AG20443 (cell line): ENCODE results near the gene PUM1.

Source experiments
- DNase-seq: peaks from one replicate; pipeline ENCODE4 v3.0.0; 2012; ENCODE audit warnings: low spot score, mixed read lengths

The PUM1 gene

DNA sequence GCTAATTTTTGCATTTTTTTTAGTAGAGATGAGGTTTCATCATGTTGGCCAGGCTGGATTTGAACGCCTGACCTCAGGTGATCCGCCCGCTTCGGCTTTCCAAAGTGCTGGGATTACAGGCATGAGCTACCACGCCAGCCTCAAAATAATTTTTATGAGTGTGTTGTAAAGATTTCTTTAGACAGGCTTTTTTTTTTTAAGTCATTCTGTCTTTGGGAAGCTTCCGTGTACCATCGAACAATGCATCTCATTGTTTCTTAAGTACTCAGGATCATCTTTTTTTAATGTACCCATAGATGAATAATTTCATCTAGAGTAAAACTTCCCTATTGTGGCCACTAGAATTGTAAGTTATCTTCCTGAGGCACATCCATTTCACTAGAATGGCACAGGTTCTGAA lies 137.3 kb downstream of the PUM1 start:
- no peak for DNase-seq

DNA sequence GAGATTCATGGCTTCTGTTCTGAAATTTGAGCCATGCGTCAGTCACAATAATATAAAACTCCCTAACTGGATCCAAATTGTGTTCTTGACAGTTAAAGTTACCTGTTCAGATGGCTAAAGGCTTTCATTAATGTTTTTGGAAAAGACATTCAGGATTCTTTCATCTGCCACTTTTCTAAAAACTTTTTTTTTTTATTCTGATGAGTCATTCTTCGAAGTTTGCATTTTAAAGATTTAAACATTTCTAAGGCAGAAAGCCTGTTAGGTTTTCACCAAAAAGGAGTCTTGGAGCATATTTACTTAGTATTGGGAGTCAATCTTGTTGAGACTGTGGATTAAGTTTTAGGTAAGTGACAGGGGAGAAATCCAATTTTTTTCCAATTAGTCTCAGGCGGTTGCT lies 138.1 kb downstream of the PUM1 start:
- DNase-seq: no peak

DNA sequence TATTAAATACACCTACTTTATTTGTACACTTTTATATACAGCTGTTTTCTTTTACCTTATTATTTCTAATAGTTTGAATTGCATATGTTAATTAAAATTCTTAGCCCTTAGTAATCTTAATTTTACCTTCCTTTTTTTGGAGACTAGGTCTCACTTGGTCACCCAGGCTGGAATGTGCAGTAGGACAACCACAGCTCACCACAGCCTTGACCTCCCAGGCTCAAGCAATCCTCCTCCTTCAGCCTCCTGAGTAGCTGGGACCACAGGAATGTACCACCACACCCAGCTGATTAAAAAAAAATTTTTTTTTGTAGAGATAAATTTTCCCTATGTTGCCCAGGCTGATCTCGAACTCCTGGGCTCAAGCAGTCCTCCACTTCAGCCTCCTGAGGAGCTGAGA lies 141.9 kb downstream of the PUM1 start:
- no peak for DNase-seq

DNA sequence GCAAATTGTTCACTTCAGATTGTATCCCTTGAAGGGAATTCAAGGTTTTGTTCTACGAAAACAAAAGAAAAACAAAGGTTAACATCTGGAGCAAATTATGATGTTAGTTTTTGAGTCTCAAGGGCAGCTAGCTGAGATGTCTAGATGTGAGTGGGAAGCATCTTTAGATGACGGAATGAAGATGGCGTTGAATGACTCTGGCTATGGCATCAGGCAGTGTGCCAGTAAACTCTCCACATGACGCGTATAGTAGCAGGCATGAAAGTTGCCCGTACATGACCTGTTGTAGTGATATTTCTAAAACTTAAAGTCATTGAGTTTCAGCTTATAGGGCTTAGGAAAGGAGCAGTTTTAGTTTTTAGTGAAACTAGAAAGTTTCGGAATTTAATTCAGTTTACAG lies 144.7 kb downstream of the PUM1 start:
- no peak for DNase-seq

DNA sequence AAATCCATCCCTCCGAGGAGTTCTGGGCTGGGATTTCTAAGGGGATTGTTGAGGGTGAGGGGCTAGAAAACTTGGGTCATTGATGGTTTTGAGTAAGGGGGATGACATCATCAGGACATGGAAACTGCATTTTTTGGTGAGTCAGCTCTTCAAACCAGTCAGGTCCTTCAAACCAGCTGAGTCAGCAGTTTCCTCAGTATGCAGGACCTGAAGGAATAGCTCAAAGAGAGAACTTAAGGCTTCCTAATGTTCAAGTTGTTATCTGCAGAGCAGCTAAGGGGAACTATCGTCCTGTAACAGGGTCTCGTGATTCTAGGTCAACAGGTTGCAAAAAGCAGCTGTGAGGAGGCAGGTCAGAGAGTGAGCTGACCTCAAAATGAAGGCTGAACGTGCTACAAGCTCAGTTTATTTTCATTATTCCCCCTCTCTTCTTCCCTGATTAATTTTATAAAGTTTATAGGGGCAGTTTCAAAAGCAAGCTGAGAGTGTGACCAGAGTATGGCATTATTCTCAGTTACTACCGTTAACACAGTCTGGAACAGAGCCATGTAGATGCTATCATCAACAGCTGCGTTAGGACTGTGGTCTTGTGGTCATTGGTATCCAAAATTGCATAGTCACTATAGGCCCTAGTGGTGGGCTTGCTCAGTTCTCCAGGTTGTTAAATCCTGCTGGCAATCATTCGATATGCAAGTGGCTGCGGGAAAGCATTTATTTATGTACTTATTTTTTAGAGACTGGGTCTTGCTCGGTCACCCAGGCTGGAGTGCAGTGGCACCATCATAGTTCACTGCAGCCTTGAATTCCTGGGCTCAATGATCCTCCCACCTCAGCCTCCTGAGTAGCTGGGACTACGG lies 146.3 kb downstream of the PUM1 start:
- DNase-seq: no peak

DNA sequence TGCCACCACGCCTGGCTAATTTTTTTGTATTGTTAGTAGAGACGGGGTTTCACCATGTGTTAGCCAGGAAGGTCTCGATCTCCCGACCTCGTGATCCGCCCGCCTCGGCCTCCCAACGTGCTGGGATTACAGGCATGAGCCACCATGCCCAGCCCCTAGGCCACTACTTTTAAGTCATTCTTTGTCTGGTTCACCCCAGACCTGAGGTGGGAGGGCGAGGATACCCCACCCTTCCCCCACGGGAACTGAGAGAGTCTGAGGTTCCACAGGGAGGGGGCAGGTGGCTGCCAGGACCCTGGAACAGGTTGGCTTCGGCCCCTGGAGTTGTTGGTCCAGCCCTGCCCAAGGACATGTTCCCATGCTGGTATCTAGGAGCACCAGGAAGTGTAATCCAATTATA lies 149.2 kb downstream of the PUM1 start:
- no peak for DNase-seq

DNA sequence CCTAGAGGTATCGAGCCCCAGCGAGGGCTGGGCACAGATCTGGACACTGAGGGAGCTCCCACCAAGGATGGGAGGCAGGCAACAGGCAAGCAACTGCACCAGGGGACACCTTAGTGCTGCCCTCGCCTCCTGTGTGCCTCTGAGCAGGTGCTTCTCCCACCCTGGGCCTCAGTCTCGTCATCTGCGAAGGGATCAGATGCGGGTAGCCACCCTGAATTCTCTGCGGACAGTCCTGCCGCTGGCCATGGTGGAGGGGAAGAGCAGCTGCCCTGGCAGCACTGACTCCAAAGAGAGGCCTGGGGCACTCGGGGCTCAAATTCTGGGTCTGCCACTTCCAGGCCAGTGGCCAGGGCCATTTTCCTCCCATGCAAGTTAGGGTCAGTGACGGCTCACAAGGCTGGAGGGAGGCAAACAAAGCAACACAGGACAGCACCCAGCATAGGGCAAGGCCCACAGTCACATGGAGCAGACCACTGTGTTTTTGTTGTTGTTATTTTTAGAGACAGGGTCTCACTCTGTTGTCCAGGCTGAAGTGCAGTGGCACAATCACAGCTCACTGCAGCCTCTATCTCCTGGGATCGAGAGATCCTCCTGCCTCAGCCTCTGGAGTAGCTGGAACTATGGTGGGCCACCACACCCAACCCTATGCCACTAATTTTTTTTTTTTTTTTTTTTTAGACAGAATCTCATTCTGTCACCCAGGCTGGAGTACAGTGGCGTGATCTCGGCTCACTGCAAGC lies 149.9 kb downstream of the PUM1 start:
- DNase-seq: no peak

DNA sequence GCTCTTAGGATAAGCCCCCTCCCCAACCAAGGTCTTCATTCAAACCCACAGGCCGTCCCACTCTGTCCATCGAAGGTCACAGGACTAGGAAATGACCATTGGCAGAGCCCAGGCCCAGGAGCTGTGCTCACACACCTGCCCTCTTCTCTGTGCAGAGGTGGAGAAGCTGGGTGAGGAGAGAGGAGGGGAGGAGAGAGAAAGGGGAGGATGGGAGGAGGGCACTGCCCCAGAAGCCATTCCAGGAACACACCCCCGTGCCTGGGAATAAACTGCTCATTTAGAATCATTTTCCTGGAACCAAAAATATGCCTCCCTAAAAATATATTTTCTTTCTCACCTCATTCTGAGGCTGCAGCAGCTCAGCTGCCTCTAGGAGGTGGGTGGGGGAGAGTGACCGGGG lies 150.6 kb downstream of the PUM1 start:
- DNase-seq: no peak

DNA sequence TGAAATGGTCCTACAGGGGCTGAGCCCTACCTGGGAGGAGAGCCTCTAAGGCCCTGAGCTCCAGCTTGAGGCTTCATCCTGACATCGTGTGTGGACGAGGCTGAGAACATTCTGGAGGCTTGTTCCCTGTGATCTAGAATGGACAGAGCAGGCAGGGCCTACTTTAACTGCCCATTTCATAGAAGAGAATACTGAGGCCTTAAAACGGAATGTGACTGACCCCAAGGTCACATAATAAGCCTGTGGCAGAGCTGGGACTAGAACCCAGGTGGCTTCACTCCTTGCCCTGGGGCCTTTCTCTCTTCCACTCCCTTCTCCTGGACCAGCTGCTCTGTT lies 151.0 kb downstream of the PUM1 start:
- no peak for DNase-seq

DNA sequence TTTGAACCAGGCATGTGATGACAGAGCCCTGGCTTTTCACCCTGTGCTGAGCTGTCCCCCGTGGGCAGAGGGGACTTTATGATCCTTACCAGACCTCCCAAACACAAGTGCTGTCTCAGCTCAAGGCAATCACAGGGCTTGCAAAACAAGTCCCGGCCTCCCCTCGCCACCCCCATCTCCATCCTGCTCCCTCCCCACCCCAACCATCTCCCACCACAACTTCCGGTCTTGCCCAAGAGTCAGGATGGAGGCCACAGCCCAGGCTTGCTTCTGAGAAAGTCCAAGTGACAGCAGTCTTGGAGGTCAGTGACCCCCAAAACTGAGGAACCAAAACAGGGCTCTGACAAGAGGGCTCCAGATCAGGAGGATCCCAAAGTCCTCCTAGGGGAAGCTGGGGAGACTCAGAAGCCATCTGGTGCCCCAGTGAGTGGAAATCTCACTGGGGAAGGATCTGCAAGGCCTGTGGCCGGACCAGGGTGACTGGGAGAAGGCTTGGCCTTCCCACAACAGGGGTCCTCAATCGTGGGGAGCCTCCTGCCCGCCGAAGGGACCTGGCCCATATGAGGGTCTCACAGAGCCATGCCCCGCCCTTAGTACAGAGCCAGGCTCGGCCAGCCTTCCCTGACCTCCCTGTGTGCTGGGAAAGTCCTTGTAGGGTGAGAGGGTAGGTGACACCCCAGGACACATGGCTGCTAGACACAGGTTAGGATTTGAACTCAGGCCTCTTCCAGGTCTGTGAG lies 152.4 kb downstream of the PUM1 start:
- peak; percentile 60 for DNase-seq

DNA sequence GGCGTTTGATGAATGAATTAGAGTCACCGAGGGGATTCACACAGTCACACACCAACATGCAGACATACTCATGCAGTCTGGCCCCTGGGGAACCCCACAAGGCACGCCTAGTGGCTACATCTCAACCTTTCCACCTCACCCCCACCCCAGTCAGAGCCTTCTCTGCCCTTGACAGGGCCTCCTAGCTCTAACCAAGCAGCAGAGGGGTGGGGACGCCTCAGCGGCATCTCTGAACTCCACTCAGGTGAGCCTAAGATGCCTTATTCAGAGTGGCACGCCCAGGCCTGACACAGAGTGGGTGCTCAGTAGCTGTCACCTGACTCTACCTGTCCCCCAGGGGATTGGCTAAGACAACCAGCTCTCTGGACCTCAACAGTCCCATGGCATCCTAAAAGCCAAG lies 153.3 kb downstream of the PUM1 start:
- no peak for DNase-seq

DNA sequence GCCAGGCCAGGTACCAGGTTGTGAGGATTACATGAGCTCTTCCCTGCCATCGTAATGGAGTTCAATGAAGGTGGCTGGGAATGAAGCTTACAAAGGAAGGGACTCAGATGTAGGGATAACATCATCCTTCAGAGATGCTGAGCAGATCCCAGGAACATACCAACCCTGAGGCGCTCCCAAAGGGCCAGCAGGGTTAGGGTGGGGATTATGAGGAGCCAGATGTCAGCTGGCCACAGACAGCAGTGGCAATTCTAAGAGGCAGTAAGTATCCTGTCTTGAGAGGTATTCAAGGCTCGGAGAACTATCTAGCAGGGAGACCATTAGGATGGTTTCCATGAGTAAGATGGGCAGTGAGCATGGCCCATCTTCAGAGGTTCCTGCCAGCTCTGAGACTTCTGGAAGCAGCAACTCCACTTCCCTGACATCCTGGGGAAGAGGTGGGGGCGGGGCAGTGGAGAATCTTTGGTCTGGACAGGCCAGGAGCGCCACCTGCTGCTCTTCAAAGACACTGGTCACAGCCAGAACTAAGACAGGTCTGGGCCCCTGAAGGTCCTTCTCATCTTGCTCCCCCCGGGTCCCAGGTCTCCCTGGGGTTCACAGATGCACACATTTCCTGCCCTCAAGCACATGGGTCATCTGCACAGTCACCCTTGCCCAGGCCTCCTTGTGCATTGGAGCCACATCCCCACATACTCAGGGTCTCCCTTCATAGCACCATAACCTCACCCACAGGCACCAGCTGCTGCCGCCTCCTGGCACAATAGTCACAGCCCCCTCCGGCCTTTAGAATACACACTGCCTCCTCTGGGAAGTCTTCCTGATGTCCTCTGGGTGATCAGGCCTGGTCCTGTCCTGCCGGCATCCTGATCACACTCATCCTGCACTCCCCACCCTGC lies 154.2 kb downstream of the PUM1 start:
- peak; percentile 89 for DNase-seq

DNA sequence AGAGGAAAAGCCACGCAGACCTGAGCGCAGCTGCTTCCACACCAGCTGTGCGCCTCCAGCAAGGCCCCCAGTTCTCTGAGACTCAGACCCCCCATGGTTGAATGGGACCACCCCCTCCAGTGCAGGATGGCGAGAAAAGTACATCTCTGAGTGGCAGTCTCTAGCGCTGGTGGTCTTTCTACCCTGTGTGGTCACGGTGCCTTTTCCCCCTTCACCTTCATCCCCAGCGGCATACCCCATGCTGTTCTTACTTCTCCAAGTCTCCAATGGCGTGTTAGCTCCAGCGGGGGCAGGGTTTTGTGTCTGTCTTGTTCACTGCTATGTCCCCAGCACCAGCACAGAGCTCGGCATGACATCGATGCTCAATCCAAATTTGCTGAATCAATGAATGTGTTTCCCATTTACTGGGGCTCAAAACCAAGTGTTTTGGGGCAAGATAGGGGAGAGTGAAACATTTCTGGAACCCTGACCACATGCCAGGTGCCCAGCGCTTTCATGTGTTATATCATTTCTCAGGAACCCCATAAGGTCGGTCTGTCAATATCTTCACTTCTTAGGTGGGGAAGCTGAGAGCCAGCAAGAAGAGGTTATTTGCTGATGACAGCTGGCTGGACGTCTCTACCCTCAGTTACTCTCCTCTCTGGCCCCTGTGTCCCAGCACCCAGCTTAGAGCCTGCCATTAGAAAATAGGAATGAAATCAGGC lies 156.0 kb downstream of the PUM1 start:
- no peak for DNase-seq

DNA sequence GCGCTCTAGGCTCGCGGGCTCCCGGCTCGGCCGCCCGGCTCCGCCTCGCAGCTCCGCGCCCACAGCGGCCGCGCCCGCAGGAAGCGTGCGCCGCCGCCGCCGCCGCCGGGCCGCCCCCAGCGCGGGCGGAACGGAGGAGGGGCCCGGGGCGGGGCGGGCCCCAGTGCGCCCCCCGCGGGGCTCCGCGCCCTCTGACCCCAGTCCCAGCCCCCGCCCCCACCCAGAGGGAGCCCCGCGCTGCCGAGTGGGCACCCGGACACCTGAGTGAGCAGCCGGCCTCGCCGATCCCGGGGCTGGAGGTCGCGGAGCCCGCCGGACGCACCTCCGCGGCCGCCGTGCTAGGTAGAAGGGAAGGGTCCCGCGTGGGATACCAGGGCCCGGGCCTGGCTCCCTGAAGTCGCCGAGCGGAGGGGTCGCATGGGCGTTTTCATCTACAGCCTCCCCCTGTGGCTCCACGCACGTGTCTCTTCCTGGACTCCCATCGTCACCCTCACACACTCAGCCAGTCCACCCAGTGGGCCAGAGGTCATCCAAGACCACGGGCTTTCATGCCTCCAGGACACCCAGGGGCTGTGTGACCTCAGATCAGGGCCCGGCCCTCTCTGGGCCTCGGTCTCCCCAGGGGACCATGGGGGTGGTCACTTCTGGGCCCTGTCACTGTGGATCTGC lies 156.7 kb downstream of the PUM1 start, which contains the start of gene SDC3:
SDC3 (minus strand) TSS at position 63 of the 669 bp plus-strand sequence. CDS start 172 bp downstream, outside the sequence.
- DNase-seq: peak; percentile 89

DNA sequence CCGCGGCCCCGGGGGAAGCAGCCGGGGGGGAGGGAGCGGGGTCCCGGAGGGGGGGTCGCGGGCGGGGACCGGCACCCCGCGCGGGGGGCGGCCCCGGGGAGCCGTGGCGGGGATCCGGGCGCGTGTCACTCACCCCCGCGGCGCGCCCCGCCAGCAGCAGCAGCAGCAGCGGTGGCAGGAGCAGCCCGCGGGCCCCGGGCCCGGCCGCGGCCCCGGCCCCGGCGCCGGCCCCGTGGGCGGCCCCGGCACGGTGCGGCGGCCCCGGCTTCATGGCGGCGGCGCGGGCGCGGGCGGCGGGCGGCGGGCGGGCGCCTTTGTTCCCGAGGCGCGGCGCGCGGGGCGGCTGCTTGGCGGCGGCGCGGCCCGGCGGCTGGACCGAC lies 157.2 kb downstream of the PUM1 start:
- no peak for DNase-seq

DNA sequence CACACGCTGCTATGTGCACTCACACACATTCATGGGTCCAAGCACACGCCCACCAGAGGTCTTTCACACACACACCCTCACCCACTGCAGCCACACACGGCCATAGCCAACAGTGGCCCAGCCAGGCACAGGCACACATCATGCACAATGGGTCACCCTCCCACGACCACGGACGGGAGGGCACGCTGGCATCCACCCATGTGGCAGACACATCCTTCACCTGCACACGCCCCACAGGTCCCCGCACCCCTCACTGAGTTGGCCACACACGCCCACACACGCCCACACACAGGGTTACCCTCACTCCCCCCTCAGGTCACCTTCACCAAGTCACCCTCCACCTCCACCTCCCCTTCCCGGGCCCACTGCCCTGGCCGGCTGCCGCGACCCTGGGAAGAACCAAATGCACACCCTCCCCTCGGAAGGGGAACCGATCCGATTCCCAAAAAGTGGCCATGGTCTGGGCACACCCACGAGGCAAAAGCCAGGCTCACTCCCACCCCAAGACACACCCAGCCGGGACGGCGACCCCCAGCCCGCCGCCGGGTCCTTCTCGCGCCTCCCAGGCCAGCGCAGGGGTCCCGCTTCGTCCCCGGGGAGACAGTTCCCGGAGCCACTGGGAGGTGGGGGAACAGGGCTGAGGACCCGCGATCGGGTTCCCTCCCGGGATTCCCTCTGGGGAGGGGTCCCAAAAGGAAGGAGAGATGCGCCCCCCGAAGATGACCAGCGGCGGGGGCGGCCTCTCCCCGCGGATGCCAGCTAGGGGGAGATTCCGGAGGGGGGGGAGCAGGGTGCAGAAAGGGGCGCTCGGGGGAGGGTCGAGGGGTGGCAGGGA lies 157.8 kb downstream of the PUM1 start:
- no peak for DNase-seq

DNA sequence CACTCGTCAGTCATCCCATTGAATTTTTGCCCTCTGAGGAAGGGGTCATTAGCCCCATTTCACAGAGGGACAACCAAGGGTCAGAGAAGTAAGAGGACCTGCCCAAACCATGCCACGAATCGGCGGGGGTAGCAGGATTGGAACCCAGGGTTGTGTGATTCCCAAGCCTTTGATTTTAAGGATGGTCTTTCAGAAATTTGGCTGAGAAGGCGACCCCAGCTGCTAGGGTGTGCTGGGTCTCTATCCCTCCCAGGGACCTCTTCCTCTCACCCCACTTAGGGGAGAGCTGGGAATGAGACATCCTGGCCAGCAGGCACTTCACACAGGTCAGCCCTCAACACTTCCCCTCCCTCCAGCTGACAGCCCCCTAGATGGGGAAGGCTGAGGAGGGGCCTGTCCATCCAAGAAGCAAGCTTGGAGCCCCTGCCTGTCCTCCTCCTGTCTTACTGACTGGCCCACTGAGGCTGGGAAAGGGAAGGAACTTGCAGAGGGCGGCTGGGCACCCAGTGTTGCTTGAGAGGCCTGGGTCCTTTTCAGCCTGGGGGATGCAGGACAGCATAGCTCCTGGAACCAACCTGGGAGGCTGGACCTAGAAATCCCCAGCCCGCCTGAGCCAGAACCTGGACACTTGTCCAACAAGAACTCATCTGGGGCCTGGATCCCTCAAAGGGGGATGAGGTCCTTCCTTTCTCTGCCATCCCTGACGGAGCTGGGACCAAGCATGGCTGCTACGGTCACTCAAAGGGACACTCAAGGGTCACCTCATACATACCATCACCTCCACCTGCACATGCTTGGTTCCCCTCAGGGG lies 158.7 kb downstream of the PUM1 start:
- no peak for DNase-seq

DNA sequence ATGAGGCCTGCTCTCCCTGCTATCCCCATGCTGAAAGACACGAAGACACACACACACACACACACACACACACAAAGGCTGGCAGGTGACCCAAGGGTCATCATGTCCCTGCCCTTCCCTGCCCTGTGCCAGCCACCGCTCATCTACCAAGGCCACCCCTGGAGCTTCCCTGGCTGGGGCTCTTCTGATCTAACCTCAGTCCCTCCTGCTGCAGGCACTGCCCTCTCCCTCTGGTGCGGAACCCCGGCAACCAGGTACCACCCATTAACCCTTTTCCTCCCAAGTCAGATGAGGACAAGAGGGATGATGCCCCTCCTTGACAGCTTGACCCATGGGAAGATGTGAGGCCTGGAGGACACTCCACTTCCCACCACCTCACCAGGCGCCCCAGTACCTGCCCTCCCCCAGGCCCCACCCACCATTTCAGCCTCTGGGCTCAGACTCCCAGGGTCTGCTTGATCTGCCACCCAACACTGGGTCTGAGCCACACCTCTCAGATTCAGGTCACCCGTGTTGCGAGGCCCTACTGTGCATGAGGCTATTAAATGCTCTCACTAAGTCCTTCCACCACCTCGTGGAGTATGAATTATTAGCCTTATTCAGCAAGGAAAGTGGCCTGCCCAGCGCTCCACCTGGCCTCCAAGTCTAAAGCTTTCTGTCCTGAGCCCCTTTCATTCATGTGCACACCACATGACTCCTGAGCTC lies 159.4 kb downstream of the PUM1 start:
- DNase-seq: no peak
